Thoracic aorta (tissue), 2 donors: ENCODE measurements around the gene PHACTR1. TPM values are rescaled to one million over a fixed set of nuclear protein-coding genes. Genes with fewer than 3 reads are reported as not detected.

Experiments
- ATAC-seq: fragments of 150-250 bp; one replicate; pipeline ENCODE4 v1.8.0; 2017; ENCODE audit warnings: low read depth; ENCODE audit not compliant: insufficient number of reproducible peaks, low FRiP score
- DNase-seq: peaks from one replicate; pipeline ENCODE4 v3.0.0-alpha.2; 2020; ENCODE audit warnings: low spot score
- H3K27ac ChIP-seq, 2 donors: fragments of 200-600 bp; sonication (generic); 1 replicate in 1 of 2; 2 replicates in 1 of 2; pipeline ENCODE4 v1.5.1; 2016; ENCODE audit warnings: mild to moderate bottlenecking in 2 of 2, moderate library complexity in 2 of 2
- H3K27me3 ChIP-seq: fragments of 200-600 bp; sonication (generic); replicated peaks from 2 replicates; pipeline ENCODE4 v1.6.0; 2016; ENCODE audit warnings: mild to moderate bottlenecking; ENCODE audit not compliant: insufficient read depth
- H3K36me3 ChIP-seq: fragments of 200-600 bp; sonication (generic); one replicate; pipeline ENCODE4 v1.5.1; 2016
- H3K4me1 ChIP-seq, 2 donors: fragments of 200-600 bp; sonication (generic); 1 replicate in 1 of 2; 2 replicates in 1 of 2; pipeline versions ENCODE4 v1.5.1 to v1.6.0; 2016; ENCODE audit warnings: low read depth in 2 of 2, mild to moderate bottlenecking in 1 of 2; ENCODE audit not compliant: control insufficient read depth in 1 of 2
- H3K4me3 ChIP-seq: fragments of 200-600 bp; sonication (generic); 2 replicates; pipeline ENCODE4 v1.5.1; 2016; ENCODE audit warnings: mild to moderate bottlenecking
- H3K9me3 ChIP-seq: fragments of 200-600 bp; sonication (generic); 2 replicates; pipeline ENCODE4 v1.5.1; 2016
- total RNA-seq, 2 donors: library from RNA; depleted of rRNA; stranded (reverse); fragments of >200 nt; gene quantifications; one replicate each; pipeline versions ENCODE4 v1.1.0 to v1.2.3, GENCODE V29; 2016
- TF ChIP-seq, protein P1 (sequence below): fragments of 200-600 bp; sonication (generic); IDR thresholded peaks from one replicate; pipeline ENCODE4 v1.5.1; 2019; ENCODE audit warnings: antibody characterized with exemption

PHACTR1 gene
- total RNA-seq, 2 donors from 2014 or later, result 42.9 to 69.1 TPM

DNA sequence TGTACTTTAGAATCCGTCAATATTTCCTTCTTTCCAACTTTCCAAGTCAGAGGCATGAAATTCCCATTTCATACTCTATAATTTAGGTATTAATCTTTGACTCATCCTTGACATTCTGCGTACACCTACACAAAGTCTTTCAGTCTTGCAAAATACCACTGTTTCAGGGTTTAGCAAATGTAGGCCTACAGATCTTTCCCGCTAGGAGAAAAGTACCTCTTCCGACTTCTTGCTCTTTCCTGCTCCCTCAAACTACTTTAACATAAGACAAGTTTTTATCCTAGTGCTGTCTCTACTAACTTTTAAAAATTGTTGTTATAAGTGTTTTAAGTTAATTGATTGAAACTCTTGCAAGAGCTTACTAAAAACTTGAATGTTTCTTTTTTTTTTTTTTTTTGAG lies 18.3 kb upstream of the PHACTR1 start:
- no peaks in the 10 kb centered on the region for H3K4me1 ChIP-seq
- ATAC-seq (no peak), DNase-seq (no peak)
- H3K36me3 ChIP-seq, result no peaks in the 10 kb centered on the region
- no peak overlapping the region for H3K27ac ChIP-seq
- H3K4me3 ChIP-seq, result no peak overlapping the region
- H3K27me3 ChIP-seq, result no peaks in the 10 kb centered on the region
- TF ChIP-seq, protein P1, sequence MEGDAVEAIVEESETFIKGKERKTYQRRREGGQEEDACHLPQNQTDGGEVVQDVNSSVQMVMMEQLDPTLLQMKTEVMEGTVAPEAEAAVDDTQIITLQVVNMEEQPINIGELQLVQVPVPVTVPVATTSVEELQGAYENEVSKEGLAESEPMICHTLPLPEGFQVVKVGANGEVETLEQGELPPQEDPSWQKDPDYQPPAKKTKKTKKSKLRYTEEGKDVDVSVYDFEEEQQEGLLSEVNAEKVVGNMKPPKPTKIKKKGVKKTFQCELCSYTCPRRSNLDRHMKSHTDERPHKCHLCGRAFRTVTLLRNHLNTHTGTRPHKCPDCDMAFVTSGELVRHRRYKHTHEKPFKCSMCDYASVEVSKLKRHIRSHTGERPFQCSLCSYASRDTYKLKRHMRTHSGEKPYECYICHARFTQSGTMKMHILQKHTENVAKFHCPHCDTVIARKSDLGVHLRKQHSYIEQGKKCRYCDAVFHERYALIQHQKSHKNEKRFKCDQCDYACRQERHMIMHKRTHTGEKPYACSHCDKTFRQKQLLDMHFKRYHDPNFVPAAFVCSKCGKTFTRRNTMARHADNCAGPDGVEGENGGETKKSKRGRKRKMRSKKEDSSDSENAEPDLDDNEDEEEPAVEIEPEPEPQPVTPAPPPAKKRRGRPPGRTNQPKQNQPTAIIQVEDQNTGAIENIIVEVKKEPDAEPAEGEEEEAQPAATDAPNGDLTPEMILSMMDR, result no peak
- H3K9me3 ChIP-seq, result no peaks in the 10 kb centered on the region

DNA sequence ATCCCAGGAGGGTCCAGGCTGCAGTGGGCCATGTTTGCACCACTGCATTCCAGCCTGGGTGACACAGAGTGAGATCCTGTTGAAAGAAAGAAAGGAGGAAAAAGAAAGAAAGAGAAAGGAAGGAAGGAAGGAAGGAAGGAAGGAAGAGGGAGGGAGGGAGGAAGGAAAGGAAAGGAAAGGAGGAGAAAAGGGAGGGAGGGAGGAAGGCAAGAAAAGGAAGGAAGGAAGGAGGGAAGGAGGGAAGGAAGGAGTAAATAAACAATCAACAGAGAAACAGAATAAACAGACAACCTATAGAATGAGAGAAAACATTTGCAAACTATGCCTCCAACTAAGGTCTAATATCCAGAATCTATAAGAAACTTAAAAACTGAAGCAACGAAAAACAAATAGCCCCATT lies 11.6 kb upstream of the PHACTR1 start:
- DNase-seq, result no peak
- H3K4me3 ChIP-seq, result no peak overlapping the region
- ATAC-seq, result no peak
- H3K27me3 ChIP-seq, result no peaks in the 10 kb centered on the region
- no peaks in the 10 kb centered on the region for H3K9me3 ChIP-seq
- H3K36me3 ChIP-seq, result no peaks in the 10 kb centered on the region
- no peak overlapping the region for H3K27ac ChIP-seq
- TF ChIP-seq, protein P1, result no peak
- H3K4me1 ChIP-seq, result no peaks in the 10 kb centered on the region

DNA sequence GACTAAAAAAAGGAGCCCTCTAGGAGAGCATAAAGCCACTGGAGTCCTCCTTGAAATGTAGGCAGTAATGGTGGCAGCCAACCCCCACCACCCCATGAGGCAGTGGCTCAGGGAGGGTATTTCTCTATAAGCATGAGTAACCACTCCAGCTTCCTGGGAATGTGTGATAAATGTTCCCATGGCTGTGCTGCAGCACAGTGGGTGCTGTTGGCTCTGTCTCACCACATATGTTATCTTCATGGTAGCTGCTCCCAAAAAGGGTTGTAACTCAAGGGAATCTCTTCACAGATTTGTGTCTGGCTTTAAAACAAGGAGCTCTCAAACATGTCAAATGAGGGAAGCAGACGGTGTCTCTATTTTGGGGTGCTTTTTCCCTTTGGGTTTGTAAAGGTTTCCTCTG lies 7.5 kb upstream of the PHACTR1 start:
- H3K36me3 ChIP-seq, result no peaks in the 10 kb centered on the region
- H3K27ac ChIP-seq, result no peak overlapping the region
- no peaks in the 10 kb centered on the region for H3K9me3 ChIP-seq
- no peak overlapping the region for H3K4me3 ChIP-seq
- no peaks in the 10 kb centered on the region for H3K4me1 ChIP-seq
- ATAC-seq, result no peak
- no peak for DNase-seq
- no peaks in the 10 kb centered on the region for H3K27me3 ChIP-seq
- TF ChIP-seq, protein P1, result no peak

DNA sequence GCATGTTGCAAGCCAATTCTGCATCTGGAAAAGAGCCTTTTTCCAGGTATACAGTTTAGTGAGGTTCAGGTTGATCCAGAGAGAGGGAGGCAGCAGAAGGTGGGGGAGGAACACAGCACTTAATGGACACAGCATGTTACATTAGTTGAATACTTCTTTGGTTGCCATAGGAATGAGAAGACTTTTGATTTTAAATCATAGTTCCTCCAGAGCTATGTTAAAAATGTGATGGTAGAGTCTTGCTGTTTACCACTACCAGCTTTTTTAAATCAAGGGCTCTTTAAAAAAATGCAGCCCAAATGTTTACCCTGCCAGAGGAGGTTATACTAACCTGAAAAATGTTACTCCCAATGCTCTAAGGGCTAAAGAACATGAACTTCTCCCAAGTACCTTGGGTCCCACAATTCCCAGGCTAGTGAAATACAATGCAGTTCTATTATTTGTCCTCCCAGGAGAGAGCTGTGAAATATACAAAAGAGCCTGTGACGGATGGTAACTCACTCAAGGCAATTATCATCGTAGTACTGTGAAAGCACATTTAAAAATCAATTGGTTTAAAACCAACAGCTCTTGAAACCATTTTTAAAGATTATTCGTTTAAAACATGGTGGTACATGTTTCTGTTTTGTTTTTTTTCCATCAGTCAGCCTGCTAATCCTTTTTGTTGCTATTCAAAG lies 6.9 kb upstream of the PHACTR1 start:
- no peaks in the 10 kb centered on the region for H3K27me3 ChIP-seq
- H3K27ac ChIP-seq, result no peak overlapping the region
- no peaks in the 10 kb centered on the region for H3K36me3 ChIP-seq
- no peak for ATAC-seq
- H3K4me3 ChIP-seq, result no peak overlapping the region
- DNase-seq, result no peak
- no peaks in the 10 kb centered on the region for H3K4me1 ChIP-seq
- TF ChIP-seq, protein P1, result no peak
- H3K9me3 ChIP-seq, result no peaks in the 10 kb centered on the region

DNA sequence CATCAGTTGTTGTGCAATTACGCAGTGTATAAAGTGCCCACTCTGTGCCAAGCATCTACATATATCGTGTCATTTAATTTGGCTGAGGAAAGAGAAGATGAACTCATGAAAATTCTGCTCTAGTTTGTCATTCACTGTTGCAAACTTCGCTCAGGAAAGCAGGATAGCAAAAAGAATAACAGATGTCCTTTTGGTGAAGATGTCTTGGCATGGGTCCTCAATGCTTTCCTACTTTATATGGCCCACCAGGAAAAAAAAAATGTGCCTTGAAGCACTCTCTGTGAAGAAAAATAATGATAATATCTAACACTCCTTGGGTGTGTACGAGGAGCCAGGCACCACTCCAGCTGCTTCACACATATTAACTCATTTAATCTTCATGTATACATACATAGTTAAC lies 5.6 kb upstream of the PHACTR1 start:
- no peak for ATAC-seq
- Histone ChIP-seq H3K4me1 (no peaks in the 10 kb centered on the region), H3K4me3 (no peak overlapping the region), H3K27ac (no peak overlapping the region), H3K9me3 (no peaks in the 10 kb centered on the region), H3K36me3 (no peaks in the 10 kb centered on the region), H3K27me3 (no peaks in the 10 kb centered on the region)
- TF ChIP-seq, protein P1, result no peak
- no peak for DNase-seq
